PC-9 (cell line): ENCODE data around the gene DUSP23.

Experiments
- EZH2 ChIP-seq: fragments of 200-600 bp; sonication (generic); IDR thresholded peaks from 2 replicates; pipeline ENCODE4 v1.8.0; 2017; ENCODE audit warnings: antibody characterized with exemption, low read depth
- TF ChIP-seq, protein P1 (sequence below): fragments of 200-600 bp; sonication (generic); conservative IDR thresholded peaks from 2 replicates; pipeline ENCODE4 v1.6.1; 2017; ENCODE audit warnings: mixed run types, antibody characterized with exemption, mild to moderate bottlenecking, moderate library complexity

DNA sequence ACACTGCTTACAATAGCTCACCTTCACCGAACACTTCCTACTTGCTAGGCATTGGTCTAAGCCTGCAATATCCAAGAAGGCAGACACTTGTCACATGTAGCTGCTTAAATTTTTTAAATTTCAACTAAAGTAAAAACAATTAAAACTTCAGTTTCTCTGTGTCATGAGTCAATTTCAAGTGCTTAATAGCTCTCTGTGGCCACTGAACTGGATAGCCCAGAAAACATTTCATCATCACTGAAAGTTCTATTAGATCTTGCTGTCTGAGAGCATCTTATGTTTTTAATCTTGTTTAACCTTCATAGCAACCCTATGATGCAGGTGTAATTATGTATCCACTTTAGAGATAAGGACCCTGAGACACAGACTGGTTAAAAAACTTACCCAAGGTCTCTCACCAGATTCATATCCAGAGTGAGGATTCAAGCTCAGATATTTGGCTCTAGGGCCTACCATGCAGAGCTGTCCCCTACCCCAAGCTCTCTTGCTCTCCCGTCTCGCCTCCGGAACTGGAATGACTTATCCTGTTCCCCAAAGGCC is 18.8 kb downstream of the DUSP23 start:
- TF ChIP-seq, protein P1, sequence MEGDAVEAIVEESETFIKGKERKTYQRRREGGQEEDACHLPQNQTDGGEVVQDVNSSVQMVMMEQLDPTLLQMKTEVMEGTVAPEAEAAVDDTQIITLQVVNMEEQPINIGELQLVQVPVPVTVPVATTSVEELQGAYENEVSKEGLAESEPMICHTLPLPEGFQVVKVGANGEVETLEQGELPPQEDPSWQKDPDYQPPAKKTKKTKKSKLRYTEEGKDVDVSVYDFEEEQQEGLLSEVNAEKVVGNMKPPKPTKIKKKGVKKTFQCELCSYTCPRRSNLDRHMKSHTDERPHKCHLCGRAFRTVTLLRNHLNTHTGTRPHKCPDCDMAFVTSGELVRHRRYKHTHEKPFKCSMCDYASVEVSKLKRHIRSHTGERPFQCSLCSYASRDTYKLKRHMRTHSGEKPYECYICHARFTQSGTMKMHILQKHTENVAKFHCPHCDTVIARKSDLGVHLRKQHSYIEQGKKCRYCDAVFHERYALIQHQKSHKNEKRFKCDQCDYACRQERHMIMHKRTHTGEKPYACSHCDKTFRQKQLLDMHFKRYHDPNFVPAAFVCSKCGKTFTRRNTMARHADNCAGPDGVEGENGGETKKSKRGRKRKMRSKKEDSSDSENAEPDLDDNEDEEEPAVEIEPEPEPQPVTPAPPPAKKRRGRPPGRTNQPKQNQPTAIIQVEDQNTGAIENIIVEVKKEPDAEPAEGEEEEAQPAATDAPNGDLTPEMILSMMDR: no peak
- TF ChIP-seq EZH2: no peak
